VCaP (cell line): ENCODE measurements around the gene VANGL1.

Experiments used
- H3K27ac ChIP-seq: fragments of 450-650 bp; 2 replicates; pipeline ENCODE4 v1.5.1; 2017
- CTCF ChIP-seq: fragments of 450-650 bp; conservative IDR thresholded peaks from 2 replicates; pipeline ENCODE4 v1.5.1; 2017; ENCODE audit warnings: mild to moderate bottlenecking, moderate library complexity

The VANGL1 gene

GRCh38 chr1:115641762-115642167, at the start of gene VANGL1:
Gene VANGL1 (plus strand): TSS chr1:115641970. CDS start chr1:115651414, 9,444 bp downstream.
- peak within 1 kb of the TSS; percentile 89 for H3K27ac ChIP-seq
- TF ChIP-seq CTCF, result no peak

GRCh38 chr1:115592264-115592663, 49.5 kb upstream of the VANGL1 start:
- no peak overlapping the region for H3K27ac ChIP-seq
- no peak for TF ChIP-seq CTCF

GRCh38 chr1:115593365-115594259, 48.2 kb upstream of the VANGL1 start:
- H3K27ac ChIP-seq, result no peak overlapping the region
- TF ChIP-seq CTCF, result no peak

- no peak overlapping the region for H3K27ac ChIP-seq
- no peak for TF ChIP-seq CTCF
Measured at GRCh38 chr1:115594600-115594999, 47.2 kb upstream of the VANGL1 start.

- peak; percentile 96 for TF ChIP-seq CTCF
- H3K27ac ChIP-seq, result no peak overlapping the region
Measured at GRCh38 chr1:115595279-115596079, 46.3 kb upstream of the VANGL1 start.

- peak; percentile 59 for TF ChIP-seq CTCF
- no peak overlapping the region for H3K27ac ChIP-seq
Measured at GRCh38 chr1:115596080-115596780, 45.5 kb upstream of the VANGL1 start.

GRCh38 chr1:115604508-115604907, 37.3 kb upstream of the VANGL1 start:
- no peak overlapping the region for H3K27ac ChIP-seq
- TF ChIP-seq CTCF, result no peak
